ENCODE data around the gene ATXN7L3.

The ATXN7L3 gene

GRCh38 chr17:44218344-44219107, 18.8 kb upstream of the ATXN7L3 start:
- peak; percentile 65 for DNase-seq

DNA sequence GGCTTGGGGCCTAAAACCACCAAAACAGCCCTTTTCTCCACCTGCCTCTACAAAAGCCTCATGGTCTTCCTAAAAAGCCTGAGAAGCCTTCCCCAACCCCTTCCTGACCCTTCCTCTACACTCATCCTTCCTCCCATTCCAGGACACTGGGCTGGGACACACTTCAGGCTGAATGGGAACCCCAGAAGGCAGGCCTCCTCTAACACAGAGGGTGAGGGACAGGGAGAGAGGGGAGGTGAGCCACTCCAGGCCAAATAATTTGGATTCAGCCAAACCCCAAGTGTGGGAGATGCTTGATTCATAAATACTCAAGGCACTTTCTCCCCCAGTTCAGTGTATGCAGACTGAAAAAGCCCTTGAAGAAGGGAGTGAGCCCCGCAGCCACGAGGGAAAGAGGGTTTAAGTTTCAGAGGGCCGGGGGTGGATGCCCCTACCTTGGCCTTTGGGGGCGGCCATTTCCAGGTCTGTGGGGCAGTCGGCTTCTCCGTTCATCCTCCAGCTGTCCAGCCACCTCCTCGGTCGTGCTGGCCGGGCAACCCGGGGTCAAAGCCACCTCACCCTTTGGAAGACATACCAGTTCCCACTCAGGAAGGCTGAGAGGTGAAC, 18.2 kb upstream of the ATXN7L3 start:
- DNase-seq, result no peak

DNA sequence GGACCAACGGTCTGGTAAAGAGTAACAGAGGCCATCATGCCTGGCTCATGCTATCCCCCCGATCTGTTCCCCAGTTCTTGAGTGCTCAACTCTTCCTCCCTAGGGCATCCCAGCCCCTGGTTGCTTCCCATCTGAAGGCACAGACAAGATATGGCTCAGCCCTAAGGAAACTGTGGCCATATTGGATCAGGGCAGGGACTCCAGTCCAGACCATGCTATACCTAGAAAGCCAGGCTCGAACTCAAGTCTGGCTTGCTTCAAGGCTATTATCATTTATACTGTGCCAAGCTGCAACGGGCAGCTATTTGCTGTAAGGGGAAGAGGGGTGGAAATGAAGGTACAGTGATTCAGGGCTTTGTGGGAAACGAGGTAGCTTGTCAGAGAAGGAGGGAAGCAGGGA, 17.0 kb upstream of the ATXN7L3 start:
- no peak for DNase-seq

GRCh38 chr17:44216173-44216572, 16.5 kb upstream of the ATXN7L3 start:
- DNase-seq, result no peak

DNA sequence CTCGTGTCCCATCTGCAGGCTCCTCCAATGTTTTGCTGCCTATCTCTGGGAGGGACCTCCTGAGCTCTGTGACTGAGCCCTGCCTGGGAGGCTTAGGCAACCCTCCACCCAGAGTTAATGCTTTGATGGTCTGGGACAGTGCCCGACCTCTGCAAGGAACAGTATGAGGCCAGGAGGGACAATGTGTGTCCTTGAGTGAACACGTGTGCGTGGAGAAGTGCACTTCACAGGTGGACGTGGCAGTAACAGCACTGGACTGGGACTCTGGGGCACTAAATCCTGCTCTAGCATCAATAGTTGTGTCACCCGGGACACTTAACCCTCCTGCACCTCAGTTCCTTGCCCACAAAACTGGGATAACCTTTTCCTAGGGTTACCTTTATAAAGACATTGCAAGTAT, 15.2 kb upstream of the ATXN7L3 start:
- DNase-seq, result no peak

DNA sequence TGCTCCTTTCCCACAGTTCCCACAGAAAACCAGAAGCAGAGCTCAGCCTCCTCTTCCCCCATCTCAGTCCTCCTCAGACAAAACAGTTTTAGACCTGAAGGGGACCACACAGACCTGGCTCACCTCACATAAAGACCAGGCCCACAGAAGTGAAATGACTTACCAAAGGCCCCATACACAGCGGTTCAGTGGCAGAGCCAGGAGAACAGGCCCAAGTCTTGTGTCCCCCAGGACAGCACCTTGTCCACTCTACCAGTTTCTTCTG, 14.5 kb upstream of the ATXN7L3 start:
- no peak for DNase-seq

GRCh38 chr17:44213403-44214229, 13.9 kb upstream of the ATXN7L3 start:
- DNase-seq, result no peak

DNA sequence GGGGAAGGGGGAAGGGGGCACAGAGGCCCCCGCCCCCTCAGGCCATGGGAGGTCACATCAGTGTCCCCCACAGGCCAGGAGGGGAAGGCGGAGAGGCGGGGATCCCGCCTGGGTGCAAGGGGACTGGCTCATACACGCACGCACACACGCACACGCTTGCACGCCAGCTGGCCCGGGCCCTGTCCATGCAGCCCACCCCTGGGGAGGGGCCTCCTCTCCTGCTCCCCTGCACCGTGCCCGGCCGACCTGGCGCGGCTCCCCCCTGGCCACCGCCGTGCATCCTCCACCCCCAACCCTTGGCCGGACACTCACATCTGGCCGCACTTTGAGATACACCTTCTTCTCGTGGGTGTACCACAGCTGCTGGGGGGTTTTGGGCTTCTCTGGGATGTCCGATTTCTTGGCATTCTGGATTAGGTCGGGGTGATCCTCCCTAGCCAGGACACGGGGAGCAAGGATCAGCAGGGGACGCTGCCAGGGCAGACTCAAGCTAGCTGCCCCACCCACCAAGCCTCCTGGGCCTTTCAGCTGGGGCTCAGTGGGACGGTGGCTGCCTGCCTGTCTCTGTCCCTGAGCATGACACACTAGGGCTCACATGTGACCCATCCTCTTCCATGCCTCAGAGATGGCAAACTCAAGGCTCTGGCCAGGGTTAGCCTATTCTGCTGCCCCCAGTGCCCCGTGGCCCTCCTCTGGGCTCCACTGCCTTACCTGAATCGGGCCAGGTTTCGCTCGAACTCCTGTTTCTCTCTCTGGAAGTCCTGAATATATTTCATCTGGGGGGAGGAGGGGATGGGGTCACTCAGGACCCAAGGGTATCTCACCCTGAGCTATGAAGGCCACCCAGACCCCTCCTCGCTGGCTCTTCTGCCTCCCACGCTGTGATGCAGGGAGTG, 13.1 kb upstream of the ATXN7L3 start:
- no peak for DNase-seq

- DNase-seq, result no peak
Measured at GRCh38 chr17:44211281-44212265, 11.9 kb upstream of the ATXN7L3 start.

GRCh38 chr17:44210342-44211192, 10.9 kb upstream of the ATXN7L3 start:
- peak; percentile 76 for DNase-seq

DNA sequence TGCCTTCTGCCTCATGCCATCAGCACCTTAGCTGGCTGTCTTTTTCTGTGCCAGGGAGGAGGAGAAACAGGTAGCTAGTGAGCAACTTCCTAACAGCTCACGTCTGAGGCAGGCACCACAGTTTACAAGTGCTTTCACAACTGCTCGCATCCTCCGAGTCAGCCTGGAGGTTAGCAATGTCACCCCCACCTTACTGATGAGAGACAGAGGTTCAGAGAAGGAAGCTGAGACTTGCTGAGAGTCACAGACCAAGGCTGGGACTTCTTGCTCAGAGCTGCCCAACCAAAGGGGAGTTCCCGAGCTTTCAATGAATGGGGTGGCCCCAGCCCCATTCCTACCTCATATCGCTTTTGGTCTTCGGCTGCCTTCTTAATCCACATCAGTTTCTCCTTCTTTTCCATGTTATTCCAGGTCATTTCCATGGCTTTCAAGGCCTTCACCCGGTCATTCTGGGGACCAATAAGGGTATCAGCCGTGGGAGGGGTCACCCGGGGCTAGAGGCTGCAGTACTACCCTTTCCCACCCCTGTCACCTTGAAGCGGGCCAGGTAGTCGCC, 10.2 kb upstream of the ATXN7L3 start:
- no peak for DNase-seq

- DNase-seq, result no peak
Measured at GRCh38 chr17:44207743-44208142, 8.1 kb upstream of the ATXN7L3 start.

DNA sequence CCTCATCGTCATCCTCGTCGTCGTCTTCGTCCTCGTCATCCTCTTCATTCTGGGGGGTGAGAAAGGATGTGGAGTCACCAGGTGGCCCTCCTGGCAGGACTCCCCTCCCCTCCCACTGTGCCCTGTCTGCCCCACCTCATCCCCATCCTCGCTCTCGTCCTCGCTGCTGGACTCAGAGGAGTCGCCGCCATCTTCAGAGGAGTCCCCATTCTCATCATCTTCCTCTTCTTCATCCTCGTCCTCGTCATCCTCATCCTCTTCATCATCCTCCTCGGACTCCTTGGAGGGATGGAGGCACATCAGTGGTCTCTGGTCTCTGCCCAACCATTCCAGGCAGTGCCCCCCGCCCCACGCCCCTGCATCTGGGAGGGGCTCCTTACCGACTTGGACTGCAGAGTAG, 7.6 kb upstream of the ATXN7L3 start:
- DNase-seq, result no peak

DNA sequence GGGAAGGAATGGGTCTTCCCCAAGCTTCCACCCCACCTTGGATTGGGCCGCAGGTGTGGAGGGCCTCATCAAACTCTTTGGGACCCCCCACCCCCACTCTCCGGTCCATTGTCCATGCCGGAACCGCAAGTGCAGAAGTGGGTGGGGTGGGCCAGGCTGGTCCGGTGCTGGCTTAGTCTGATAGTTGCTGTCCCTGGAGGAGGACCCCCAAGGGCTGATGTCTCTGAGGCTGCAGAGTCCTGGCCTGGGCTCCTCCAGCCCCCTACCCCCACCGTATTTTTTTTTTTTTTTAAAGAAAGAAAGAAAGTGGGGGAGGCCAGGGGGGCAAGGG, 7.1 kb upstream of the ATXN7L3 start:
- no peak for DNase-seq

- no peak for DNase-seq
Measured at GRCh38 chr17:44205962-44206824, 6.5 kb upstream of the ATXN7L3 start.

- DNase-seq, result no peak
Measured at GRCh38 chr17:44204441-44204882, 4.8 kb upstream of the ATXN7L3 start.

- no peak for DNase-seq
Measured at GRCh38 chr17:44203731-44204440, 4.2 kb upstream of the ATXN7L3 start.

GRCh38 chr17:44202756-44203155, 3.1 kb upstream of the ATXN7L3 start:
- DNase-seq, result no peak

Data from NCI-H2107 (cell line).